Measurements from ENCODE around the gene LONRF3.

The LONRF3 gene

DNA sequence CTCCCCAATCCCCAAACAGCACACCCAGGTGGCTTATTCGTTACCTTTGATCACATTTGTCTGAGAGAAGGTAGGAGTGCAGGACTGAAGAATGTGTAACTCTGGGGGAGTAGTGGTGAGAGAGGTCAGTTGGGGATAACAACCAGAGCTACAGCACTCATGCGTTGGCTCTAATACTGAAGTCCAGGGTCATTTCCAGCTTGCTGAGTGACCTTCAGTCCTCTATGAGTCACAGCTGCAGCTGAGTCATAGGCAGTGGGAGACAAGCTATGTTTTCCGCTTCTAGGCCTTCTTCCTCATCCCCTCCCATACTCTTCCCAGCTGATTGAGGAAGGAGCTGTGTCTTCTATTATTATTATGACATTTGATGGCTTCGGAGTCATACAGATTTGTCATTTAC is 66.8 kb downstream of the LONRF3 start:
- DNase-seq: no peak

DNA sequence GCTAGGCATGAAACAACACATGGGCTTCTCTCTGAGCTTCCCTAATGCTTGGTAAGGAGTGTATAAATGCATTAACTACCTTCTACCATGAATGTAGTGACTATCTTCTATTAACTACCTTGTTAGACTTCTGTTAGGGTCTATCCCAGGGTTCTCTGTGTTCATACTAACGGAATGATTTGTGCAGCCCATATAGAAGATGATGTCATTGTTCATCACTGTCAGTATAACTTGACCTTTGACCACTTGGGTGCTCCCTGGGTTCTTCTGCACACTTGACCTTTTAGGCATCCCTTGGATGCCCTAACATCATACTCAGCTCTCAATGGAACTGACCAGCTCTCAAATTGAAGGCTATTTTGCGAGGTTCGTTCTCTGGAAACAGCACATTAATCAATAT is 67.6 kb downstream of the LONRF3 start:
- DNase-seq: no peak

DNA sequence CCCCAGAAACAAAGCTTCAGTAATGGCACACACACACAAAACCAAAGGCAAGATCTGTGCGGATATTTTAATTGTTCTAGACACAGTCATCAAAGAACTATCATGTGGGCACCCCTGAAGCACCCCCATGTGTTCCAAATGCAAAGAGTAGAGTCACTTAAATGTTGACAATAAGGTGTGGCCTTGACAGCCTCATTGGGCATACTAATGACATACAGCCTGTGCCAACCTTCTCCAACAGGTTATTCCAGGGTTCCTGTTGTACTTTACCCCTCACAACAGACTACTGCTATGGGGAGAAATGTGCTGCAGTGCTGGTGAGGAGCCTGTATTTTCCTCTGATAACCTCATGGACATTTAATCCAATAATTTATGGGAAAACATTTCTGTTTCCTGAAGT is 68.6 kb downstream of the LONRF3 start:
- no peak for DNase-seq

GRCh38 chrX:119045884-119046283 is 71.5 kb downstream of the LONRF3 start:
- no peak for DNase-seq

DNA sequence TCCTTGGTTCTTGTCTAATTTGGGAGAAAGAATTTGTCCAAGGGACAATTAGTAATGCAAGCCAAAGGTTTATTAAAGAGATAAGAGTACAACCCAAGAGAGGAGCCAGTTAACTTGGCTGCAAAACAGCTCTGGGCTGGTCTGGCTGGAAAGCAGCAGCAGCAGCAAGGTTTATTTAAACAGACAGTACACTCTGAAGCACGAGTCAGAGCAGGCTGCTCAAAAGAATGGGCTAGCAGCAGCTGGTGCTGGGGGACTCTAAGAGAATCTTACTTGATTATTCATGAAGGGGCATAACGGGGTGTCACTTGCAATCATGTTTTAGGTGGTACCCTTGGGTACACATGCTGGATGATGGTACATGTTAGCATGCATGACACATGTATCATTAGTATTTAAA is 81.3 kb downstream of the LONRF3 start:
- no peak for DNase-seq

- no peak for DNase-seq
These were observed 88.4 kb downstream of the LONRF3 start for GRCh38 chrX:119062750-119063374.

- DNase-seq: no peak
These were observed 89.0 kb downstream of the LONRF3 start for GRCh38 chrX:119063428-119063827.

- peak; percentile 2 for DNase-seq
These were observed 92.8 kb downstream of the LONRF3 start for GRCh38 chrX:119067023-119067739.
